Measurements from ENCODE around the gene AFDN. TPM values are rescaled to one million over a fixed set of nuclear protein-coding genes. Genes with fewer than 3 reads are reported as not detected.

AFDN gene
- total RNA-seq, 1 donor from 2014 or later = 102 TPM

- no peaks in the 10 kb centered on the region for H3K36me3 ChIP-seq (ENCODE audit: insufficient read depth, low read length)
- no peak for FAIRE-seq
These were observed 130.9 kb downstream of the AFDN start for GRCh38 chr6:167957626-167958025.

GRCh38 chr6:167960579-167960978 lies 133.9 kb downstream of the AFDN start:
- no peak for DNase-seq (ENCODE audit: low read depth)
- Histone ChIP-seq H3K4me2 (ENCODE audit: low read length) (no peak overlapping the region), H3K4me1 (ENCODE audit: insufficient read depth, low read length) (peaks cover 7% of the 10 kb centered on the region), H2AFZ (ENCODE audit: low read depth, low read length) (no peak overlapping the region), H3K27ac (ENCODE audit: low read depth, low read length) (no peak overlapping the region), H4K20me1 (ENCODE audit: insufficient read depth, low read length) (peaks cover 10% of the 10 kb centered on the region), H3K79me2 (ENCODE audit: insufficient read depth, low read length) (no peaks in the 10 kb centered on the region), H3K9me3 (ENCODE audit: insufficient read depth, low read depth, low read length) (no peaks in the 10 kb centered on the region), H3K4me3 (ENCODE audit: insufficient read depth, low read depth, low read length) (no peak overlapping the region), H3K9ac (ENCODE audit: low read length) (no peak overlapping the region), H3K36me3 (ENCODE audit: insufficient read depth, low read length) (peaks cover 5% of the 10 kb centered on the region), H3K27me3 (ENCODE audit: insufficient read depth, low read length) (no peaks in the 10 kb centered on the region)
- Mint-ChIP-seq H3K4me3 (ENCODE audit: unreplicated experiment) (no peak overlapping the region), H3K4me1 (ENCODE audit: low read depth, unreplicated experiment) (peaks cover 30% of the 10 kb centered on the region), H3K27me3 (ENCODE audit: low read depth, unreplicated experiment) (no peaks in the 10 kb centered on the region), H3K27ac (ENCODE audit: unreplicated experiment) (no peak overlapping the region), H3K9me3 (ENCODE audit: unreplicated experiment) (no peaks in the 10 kb centered on the region), H3K36me3 (ENCODE audit: low read depth, unreplicated experiment) (peaks cover 15% of the 10 kb centered on the region)
- no peak for TF ChIP-seq CTCF (IDR thresholded peaks at IDR 0.05; ENCODE audit: insufficient read depth, low read depth, low read length)
- TF ChIP-seq EZH2 (IDR thresholded peaks at IDR 0.05; ENCODE audit: insufficient read depth, low read length) = no peak
- FAIRE-seq = no peak

More at GRCh38 chr6:167957626-167958025, 130.9 kb downstream of the AFDN start:
- no peak for DNase-seq (ENCODE audit: low read depth)
- peaks cover 18% of the 10 kb centered on the region for H3K4me1 Mint-ChIP-seq (ENCODE audit: low read depth, unreplicated experiment)
- Histone ChIP-seq H3K79me2 (ENCODE audit: insufficient read depth, low read length) (no peaks in the 10 kb centered on the region), H3K27me3 (ENCODE audit: insufficient read depth, low read length) (no peaks in the 10 kb centered on the region), H3K9ac (ENCODE audit: low read length) (no peak overlapping the region), H4K20me1 (ENCODE audit: insufficient read depth, low read length) (peaks cover 10% of the 10 kb centered on the region), H2AFZ (ENCODE audit: low read depth, low read length) (no peak overlapping the region), H3K9me3 (ENCODE audit: insufficient read depth, low read depth, low read length) (no peaks in the 10 kb centered on the region), H3K4me3 (ENCODE audit: insufficient read depth, low read depth, low read length) (no peak overlapping the region), H3K27ac (ENCODE audit: low read depth, low read length) (no peak overlapping the region), H3K4me1 (ENCODE audit: insufficient read depth, low read length) (peaks cover 7% of the 10 kb centered on the region), H3K4me2 (ENCODE audit: low read length) (no peak overlapping the region)
- peaks cover 7% of the 10 kb centered on the region for H3K36me3 Mint-ChIP-seq (ENCODE audit: low read depth, unreplicated experiment)
- peak overlapping the region; percentile 68 for H3K27ac Mint-ChIP-seq (ENCODE audit: unreplicated experiment)
- no peaks in the 10 kb centered on the region for H3K9me3 Mint-ChIP-seq (ENCODE audit: unreplicated experiment)
- no peak overlapping the region for H3K4me3 Mint-ChIP-seq (ENCODE audit: unreplicated experiment)
- TF ChIP-seq CTCF (IDR thresholded peaks at IDR 0.05; ENCODE audit: insufficient read depth, low read depth, low read length) (no peak), EZH2 (IDR thresholded peaks at IDR 0.05; ENCODE audit: insufficient read depth, low read length) (no peak)
- H3K27me3 Mint-ChIP-seq (ENCODE audit: low read depth, unreplicated experiment) = no peaks in the 10 kb centered on the region

GRCh38 chr6:167962711-167963110 lies 136.0 kb downstream of the AFDN start:
- Histone ChIP-seq H3K9me3 (ENCODE audit: insufficient read depth, low read depth, low read length) (no peaks in the 10 kb centered on the region), H3K36me3 (ENCODE audit: insufficient read depth, low read length) (peaks cover 8% of the 10 kb centered on the region), H3K4me2 (ENCODE audit: low read length) (no peak overlapping the region), H3K79me2 (ENCODE audit: insufficient read depth, low read length) (no peaks in the 10 kb centered on the region), H3K9ac (ENCODE audit: low read length) (no peak overlapping the region), H3K27me3 (ENCODE audit: insufficient read depth, low read length) (no peaks in the 10 kb centered on the region), H3K27ac (ENCODE audit: low read depth, low read length) (no peak overlapping the region), H3K4me1 (ENCODE audit: insufficient read depth, low read length) (no peaks in the 10 kb centered on the region), H2AFZ (ENCODE audit: low read depth, low read length) (no peak overlapping the region), H4K20me1 (ENCODE audit: insufficient read depth, low read length) (peaks cover 1% of the 10 kb centered on the region), H3K4me3 (ENCODE audit: insufficient read depth, low read depth, low read length) (no peak overlapping the region)
- Mint-ChIP-seq H3K27ac (ENCODE audit: unreplicated experiment) (no peak overlapping the region), H3K9me3 (ENCODE audit: unreplicated experiment) (no peaks in the 10 kb centered on the region), H3K4me3 (ENCODE audit: unreplicated experiment) (no peak overlapping the region), H3K4me1 (ENCODE audit: low read depth, unreplicated experiment) (peaks cover 20% of the 10 kb centered on the region), H3K27me3 (ENCODE audit: low read depth, unreplicated experiment) (no peaks in the 10 kb centered on the region), H3K36me3 (ENCODE audit: low read depth, unreplicated experiment) (peaks cover 17% of the 10 kb centered on the region)
- TF ChIP-seq CTCF (IDR thresholded peaks at IDR 0.05; ENCODE audit: insufficient read depth, low read depth, low read length) (no peak), EZH2 (IDR thresholded peaks at IDR 0.05; ENCODE audit: insufficient read depth, low read length) (no peak)
- DNase-seq (ENCODE audit: low read depth) (no peak), FAIRE-seq (no peak)

Data from astrocyte (in vitro differentiated cells and primary cell).